GM12872 (cell line): Measurements from ENCODE around the gene SF3B5.

Experiments used
- TF ChIP-seq, protein P1 (sequence below): IDR thresholded peaks from 3 replicates; pipeline ENCODE4 v1.5.1; 2011; ENCODE audit warnings: low read depth, mild to moderate bottlenecking, low read length, moderate library complexity; ENCODE audit not compliant: insufficient read depth

The SF3B5 gene

DNA sequence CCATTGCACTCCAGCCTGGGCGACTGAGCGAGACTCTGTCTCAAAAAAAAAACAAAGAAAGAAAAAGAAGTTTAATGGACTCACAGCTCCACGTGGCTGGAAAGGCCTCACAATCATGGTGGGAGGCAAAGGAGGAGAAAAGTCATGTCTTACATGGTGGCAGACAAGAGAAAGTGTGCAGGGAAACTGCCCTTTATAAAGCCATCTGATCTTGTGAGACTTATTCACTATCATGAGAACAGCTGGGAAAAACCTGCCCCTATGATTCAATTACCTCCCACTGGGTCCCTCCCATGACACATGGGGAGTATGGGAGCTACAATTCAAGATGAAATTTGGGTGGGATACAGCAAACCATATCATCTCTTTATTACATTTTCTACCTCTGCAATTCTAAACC, 25.9 kb downstream of the SF3B5 start:
- TF ChIP-seq, protein P1, sequence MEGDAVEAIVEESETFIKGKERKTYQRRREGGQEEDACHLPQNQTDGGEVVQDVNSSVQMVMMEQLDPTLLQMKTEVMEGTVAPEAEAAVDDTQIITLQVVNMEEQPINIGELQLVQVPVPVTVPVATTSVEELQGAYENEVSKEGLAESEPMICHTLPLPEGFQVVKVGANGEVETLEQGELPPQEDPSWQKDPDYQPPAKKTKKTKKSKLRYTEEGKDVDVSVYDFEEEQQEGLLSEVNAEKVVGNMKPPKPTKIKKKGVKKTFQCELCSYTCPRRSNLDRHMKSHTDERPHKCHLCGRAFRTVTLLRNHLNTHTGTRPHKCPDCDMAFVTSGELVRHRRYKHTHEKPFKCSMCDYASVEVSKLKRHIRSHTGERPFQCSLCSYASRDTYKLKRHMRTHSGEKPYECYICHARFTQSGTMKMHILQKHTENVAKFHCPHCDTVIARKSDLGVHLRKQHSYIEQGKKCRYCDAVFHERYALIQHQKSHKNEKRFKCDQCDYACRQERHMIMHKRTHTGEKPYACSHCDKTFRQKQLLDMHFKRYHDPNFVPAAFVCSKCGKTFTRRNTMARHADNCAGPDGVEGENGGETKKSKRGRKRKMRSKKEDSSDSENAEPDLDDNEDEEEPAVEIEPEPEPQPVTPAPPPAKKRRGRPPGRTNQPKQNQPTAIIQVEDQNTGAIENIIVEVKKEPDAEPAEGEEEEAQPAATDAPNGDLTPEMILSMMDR, result no peak

DNA sequence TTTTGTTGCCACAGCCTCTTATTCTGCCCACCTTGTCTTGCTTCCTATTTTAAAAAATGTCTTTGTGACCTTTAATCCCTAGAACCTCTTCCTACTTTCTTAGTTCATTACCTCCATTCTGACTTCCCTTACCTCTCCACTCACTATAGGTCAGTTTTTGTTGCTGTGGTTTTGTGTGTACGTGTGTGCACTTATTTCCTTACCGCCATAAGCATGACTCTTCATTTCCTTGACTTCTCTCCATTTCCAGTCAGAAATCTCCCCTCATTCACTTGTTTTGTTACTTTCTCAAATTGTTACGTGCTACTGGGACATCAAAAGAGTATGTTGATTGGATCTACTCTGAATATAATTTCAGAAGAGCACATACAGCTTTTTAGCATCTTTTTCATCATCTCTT, 26.6 kb downstream of the SF3B5 start:
- TF ChIP-seq, protein P1, result no peak

DNA sequence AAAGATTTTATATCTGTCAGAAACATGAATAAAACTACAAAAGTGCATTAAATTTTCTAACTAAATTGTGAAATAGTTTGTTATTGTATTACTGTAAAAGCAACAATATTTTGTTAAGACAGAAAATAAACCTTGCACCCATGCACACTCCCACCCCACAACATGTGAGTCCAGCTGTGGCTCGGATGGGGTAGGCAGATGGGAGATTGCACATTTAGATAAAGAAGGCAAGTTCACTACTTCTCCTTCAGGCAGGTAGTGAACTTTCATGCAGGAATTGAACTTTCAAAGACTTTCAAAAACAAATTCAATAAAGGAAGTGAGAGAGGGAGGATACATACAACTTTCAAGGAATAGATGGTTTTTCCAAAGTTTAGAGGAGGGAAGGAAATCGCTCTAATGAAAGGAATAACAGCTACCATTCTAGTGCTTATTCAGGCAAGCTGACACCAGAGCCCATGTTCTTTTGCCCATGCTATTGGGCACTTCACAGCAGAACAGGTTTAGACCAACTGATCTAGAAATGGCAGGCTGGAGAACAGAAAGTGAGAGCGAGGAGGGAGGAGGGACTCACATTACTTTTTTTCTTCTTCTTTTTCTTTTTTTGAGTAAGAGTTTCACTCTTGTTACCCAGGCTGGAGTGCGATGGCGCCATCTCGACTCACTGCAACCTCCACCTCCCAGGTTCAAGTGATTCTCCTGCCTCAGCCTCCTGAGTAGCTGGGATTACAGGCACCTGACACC, 28.5 kb downstream of the SF3B5 start:
- TF ChIP-seq, protein P1, result no peak

DNA sequence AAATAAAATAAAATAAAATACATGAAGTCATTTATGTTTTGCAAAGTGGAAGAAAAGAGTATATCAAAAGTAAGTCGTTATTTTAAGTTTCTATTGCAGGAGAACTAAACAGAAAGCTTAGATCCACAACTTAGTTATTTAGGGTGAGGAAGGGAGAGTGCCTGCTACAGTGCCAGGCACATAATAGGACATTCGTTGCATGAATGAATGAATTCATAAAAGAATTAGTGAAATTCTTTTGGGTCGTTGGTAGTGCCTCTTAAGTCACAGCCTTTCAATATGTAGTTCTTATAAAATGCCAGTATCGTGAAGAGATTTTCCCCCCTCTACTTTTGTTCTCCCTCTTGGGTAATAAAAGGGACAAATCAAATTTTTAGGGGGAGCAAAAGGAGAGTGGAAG, 29.1 kb downstream of the SF3B5 start:
- TF ChIP-seq, protein P1, result no peak

DNA sequence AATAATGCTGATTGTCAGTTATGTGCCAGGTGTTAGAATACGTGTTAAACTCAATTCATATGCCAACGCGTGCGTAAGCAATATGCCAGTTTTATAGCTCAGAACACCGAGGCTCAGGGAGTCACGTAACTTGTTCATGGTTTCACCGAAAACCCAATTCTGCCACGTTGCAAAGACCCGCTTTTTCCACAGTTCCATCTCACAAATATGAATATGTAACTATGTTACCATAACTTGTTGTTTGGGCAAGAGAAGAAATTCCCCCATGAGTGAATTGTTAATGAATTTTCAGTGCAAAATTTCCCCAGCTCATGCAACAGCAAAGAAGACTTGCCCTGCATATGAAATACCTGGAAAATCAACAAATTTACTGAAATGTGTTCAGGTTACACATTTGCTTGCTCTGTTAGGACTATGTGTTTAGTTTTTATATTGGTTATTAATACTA, 30.1 kb downstream of the SF3B5 start:
- TF ChIP-seq, protein P1, result no peak

DNA sequence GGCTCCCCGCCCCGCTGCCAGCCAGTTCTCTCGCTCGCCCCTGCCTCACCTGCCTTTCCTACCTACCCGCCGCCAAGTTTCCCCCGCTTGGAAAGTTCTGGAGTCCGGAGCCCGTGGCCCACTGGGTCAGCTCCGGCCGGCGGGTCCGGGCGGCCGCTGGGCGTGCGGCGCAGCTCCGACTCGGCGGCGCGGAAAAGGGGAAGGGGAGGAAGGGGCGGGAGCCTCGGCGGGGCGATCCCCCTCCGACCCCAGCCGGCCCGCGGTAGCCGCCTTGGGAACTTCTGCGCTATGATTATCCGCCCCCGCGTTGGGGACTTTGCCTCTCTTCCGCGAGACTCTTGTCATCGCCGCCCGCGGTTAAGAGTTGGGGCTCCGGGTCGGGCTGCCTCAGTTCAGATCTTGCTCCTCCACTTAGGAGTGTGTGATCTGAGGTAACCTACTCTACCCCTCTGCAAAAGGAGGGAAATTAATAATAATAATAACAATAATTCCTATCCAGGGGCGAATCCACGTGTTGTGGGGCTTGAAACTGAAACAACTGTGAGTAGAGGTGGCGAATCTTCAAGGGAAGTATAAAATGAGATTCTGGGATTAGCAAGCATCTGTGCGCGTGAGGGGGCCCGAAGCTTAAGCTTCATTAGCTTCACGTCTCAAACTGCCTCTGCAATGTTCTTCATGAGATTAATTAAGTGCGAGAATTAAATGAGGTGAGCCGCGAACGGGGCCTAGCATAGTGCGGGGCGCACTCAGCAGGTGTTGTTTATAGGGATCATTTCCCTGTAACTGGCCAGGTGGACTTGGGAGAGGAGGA, 30.8 kb downstream of the SF3B5 start:
- TF ChIP-seq, protein P1, result no peak

DNA sequence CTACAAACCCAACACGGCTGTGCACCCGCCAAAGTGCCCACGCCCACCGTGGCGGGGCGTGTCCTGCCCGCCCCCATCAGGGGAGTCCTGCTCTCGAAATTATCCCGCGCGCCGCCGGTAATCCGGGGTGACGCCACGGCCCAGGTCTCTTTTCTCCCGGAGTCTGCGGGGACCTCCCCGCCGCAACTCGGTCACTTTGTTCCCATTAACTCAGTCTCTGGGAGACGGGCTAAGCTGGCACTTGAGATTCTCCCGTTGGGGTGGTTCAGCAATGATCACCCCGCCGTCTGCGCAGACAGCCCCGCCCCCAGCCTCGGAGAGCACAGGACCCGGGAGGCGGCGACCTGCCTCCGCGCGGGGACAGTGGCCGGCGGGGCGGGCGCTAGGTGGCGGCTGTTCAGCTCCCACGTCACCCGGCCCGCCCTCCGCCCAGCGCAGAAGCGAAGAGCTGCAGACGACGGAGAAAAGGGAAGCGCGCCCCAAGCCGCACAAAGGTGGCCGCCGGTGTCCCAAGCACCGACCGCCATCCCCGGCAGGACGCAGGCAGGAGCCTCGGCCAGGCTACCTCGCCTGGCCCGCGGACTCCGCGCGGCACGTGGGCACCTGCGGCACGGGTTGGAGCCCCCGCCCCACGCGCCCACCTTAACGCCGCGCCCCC, 31.5 kb downstream of the SF3B5 start:
- TF ChIP-seq, protein P1, result 0 out of 3 replicates have a peak, but pooled peaks have one; percentile 13
